ENCODE measurements around the gene IGSF8.

IGSF8 gene

GRCh38 chr1:160120797-160121196 lies 22.4 kb upstream of the IGSF8 start:
- no peak for DNase-seq
- POLR2A ChIA-PET: no interaction called here
- Histone ChIP-seq H3K36me3 (ENCODE audit: control insufficient read depth in 4 of 4, insufficient read depth in 4 of 4, low read length in 3 of 4) (no peaks in the 10 kb centered on the region), H3K4me1 (ENCODE audit: control extremely low read depth in 1 of 4, control insufficient read depth in 4 of 4, insufficient read depth in 4 of 4, low read length in 3 of 4) (peaks cover 0 to 8% (median 0%) of the 10 kb centered on the region in 4 experiments), H3K27me3 (replicated peaks in 2 of 5; ENCODE audit: control insufficient read depth in 4 of 5, insufficient read depth in 5 of 5, low read length in 4 of 5) (no peaks in the 10 kb centered on the region), H3K27ac (ENCODE audit: insufficient read depth in 1 of 2, low read depth in 1 of 2, low read length in 2 of 2, poor library complexity in 1 of 2, severe bottlenecking in 2 of 2) (no peak overlapping the region), H3K4me3 (ENCODE audit: control insufficient read depth in 1 of 7, extremely low read depth in 1 of 7, insufficient read depth in 4 of 7, low read depth in 2 of 7, low read length in 6 of 7) (no peak overlapping the region), H3K9me3 (ENCODE audit: control extremely low read depth in 1 of 5, control insufficient read depth in 4 of 5, insufficient read depth in 2 of 5, low read depth in 1 of 5, low read length in 4 of 5) (no peaks in the 10 kb centered on the region)
- 100% methylated on average over 1 of the region's 5 CpGs for WGBS (ENCODE audit: insufficient coverage)
- CTCF ChIA-PET: interaction anchor here (1.3 kb wide), 1 partner anchor 132 kb away, joined by 3 read pairs; no protein-coding TSS in a partner anchor

DNA sequence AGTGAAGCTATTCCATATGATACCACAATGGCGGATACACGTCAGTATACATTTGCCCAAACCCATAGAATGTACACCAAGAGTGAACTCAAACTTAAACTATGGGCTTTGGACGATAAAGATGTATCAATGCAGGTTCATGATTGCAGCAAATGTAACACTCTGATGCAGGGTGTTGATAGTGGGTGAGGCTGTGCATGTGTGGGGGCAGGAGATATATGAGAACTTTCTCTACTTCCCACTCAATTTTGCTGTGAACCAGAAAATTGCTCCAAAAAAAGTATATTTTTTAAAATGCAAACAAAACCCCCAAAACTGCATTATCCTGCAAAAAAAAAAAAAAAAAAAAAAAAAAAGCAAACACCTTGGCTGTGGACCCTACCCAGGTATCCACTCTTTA lies 20.5 kb upstream of the IGSF8 start:
- Histone ChIP-seq H3K9me3 (ENCODE audit: control extremely low read depth in 1 of 5, control insufficient read depth in 4 of 5, insufficient read depth in 2 of 5, low read depth in 1 of 5, low read length in 4 of 5) (no peaks in the 10 kb centered on the region), H3K27ac (ENCODE audit: insufficient read depth in 1 of 2, low read depth in 1 of 2, low read length in 2 of 2, poor library complexity in 1 of 2, severe bottlenecking in 2 of 2) (no peak overlapping the region), H3K36me3 (ENCODE audit: control insufficient read depth in 4 of 4, insufficient read depth in 4 of 4, low read length in 3 of 4) (no peaks in the 10 kb centered on the region), H3K4me1 (ENCODE audit: control extremely low read depth in 1 of 4, control insufficient read depth in 4 of 4, insufficient read depth in 4 of 4, low read length in 3 of 4) (peaks cover 0 to 8% (median 0%) of the 10 kb centered on the region in 4 experiments), H3K4me3 (ENCODE audit: control insufficient read depth in 1 of 7, extremely low read depth in 1 of 7, insufficient read depth in 4 of 7, low read depth in 2 of 7, low read length in 6 of 7) (no peak overlapping the region), H3K27me3 (replicated peaks in 2 of 5; ENCODE audit: control insufficient read depth in 4 of 5, insufficient read depth in 5 of 5, low read length in 4 of 5) (peaks cover 0 to 2% (median 0%) of the 10 kb centered on the region in 5 experiments)
- DNase-seq: no peak
- CTCF ChIA-PET: no interaction called here
- POLR2A ChIA-PET: interaction anchor here (1.0 kb wide), 1 partner anchor 14 kb away, joined by 3 read pairs; no protein-coding TSS in a partner anchor
- WGBS (ENCODE audit: insufficient coverage): 100% methylated on average over 1 of the region's 3 CpGs

- Histone ChIP-seq H3K27ac (ENCODE audit: insufficient read depth in 1 of 2, low read depth in 1 of 2, low read length in 2 of 2, poor library complexity in 1 of 2, severe bottlenecking in 2 of 2) (no peak overlapping the region), H3K9me3 (ENCODE audit: control extremely low read depth in 1 of 5, control insufficient read depth in 4 of 5, insufficient read depth in 2 of 5, low read depth in 1 of 5, low read length in 4 of 5) (no peaks in the 10 kb centered on the region), H3K4me3 (ENCODE audit: control insufficient read depth in 1 of 7, extremely low read depth in 1 of 7, insufficient read depth in 4 of 7, low read depth in 2 of 7, low read length in 6 of 7) (no peak overlapping the region), H3K36me3 (ENCODE audit: control insufficient read depth in 4 of 4, insufficient read depth in 4 of 4, low read length in 3 of 4) (no peaks in the 10 kb centered on the region), H3K4me1 (ENCODE audit: control extremely low read depth in 1 of 4, control insufficient read depth in 4 of 4, insufficient read depth in 4 of 4, low read length in 3 of 4) (peaks cover 0 to 8% (median 0%) of the 10 kb centered on the region in 4 experiments), H3K27me3 (replicated peaks in 2 of 5; ENCODE audit: control insufficient read depth in 4 of 5, insufficient read depth in 5 of 5, low read length in 4 of 5) (peaks cover 0 to 2% (median 0%) of the 10 kb centered on the region in 5 experiments)
- no peak for DNase-seq
- ChIA-PET POLR2A (interaction anchor here (1.0 kb wide), 1 partner anchor 13 kb away, joined by 3 read pairs; no protein-coding TSS in a partner anchor), CTCF (interaction anchor here (1.0 to 2.1 kb wide), 4 partner anchors 13 to 237 kb away, joined by 3 to 6 read pairs (median 4); no protein-coding TSS in a partner anchor)
- WGBS (ENCODE audit: insufficient coverage): 78% methylated on average over 4 of the region's 8 CpGs
Measured at GRCh38 chr1:160117709-160118183, 19.3 kb upstream of the IGSF8 start.

- DNase-seq: no peak
- POLR2A ChIA-PET: no interaction called here
- no peaks in the 10 kb centered on the region for H3K9me3 ChIP-seq (ENCODE audit: control extremely low read depth in 1 of 5, control insufficient read depth in 4 of 5, insufficient read depth in 2 of 5, low read depth in 1 of 5, low read length in 4 of 5)
- no peak overlapping the region for H3K4me3 ChIP-seq (ENCODE audit: control insufficient read depth in 1 of 7, extremely low read depth in 1 of 7, insufficient read depth in 4 of 7, low read depth in 2 of 7, low read length in 6 of 7)
- no CpG with 5 or more reads among the region's 1 CpG for WGBS (ENCODE audit: insufficient coverage)
- H3K27me3 ChIP-seq (replicated peaks in 2 of 5; ENCODE audit: control insufficient read depth in 4 of 5, insufficient read depth in 5 of 5, low read length in 4 of 5): peaks cover 0 to 2% (median 0%) of the 10 kb centered on the region in 5 experiments
- CTCF ChIA-PET: interaction anchor here (0.8 to 2.1 kb wide), 5 partner anchors 12 to 238 kb away, joined by 3 to 5 read pairs (median 4); no protein-coding TSS in a partner anchor
- H3K36me3 ChIP-seq (ENCODE audit: control insufficient read depth in 4 of 4, insufficient read depth in 4 of 4, low read length in 3 of 4): no peaks in the 10 kb centered on the region
- H3K27ac ChIP-seq (ENCODE audit: insufficient read depth in 1 of 2, low read depth in 1 of 2, low read length in 2 of 2, poor library complexity in 1 of 2, severe bottlenecking in 2 of 2): no peak overlapping the region
- peaks cover 0 to 8% (median 0%) of the 10 kb centered on the region in 4 experiments for H3K4me1 ChIP-seq (ENCODE audit: control extremely low read depth in 1 of 4, control insufficient read depth in 4 of 4, insufficient read depth in 4 of 4, low read length in 3 of 4)
Measured at GRCh38 chr1:160117300-160117699, 18.9 kb upstream of the IGSF8 start.

DNA sequence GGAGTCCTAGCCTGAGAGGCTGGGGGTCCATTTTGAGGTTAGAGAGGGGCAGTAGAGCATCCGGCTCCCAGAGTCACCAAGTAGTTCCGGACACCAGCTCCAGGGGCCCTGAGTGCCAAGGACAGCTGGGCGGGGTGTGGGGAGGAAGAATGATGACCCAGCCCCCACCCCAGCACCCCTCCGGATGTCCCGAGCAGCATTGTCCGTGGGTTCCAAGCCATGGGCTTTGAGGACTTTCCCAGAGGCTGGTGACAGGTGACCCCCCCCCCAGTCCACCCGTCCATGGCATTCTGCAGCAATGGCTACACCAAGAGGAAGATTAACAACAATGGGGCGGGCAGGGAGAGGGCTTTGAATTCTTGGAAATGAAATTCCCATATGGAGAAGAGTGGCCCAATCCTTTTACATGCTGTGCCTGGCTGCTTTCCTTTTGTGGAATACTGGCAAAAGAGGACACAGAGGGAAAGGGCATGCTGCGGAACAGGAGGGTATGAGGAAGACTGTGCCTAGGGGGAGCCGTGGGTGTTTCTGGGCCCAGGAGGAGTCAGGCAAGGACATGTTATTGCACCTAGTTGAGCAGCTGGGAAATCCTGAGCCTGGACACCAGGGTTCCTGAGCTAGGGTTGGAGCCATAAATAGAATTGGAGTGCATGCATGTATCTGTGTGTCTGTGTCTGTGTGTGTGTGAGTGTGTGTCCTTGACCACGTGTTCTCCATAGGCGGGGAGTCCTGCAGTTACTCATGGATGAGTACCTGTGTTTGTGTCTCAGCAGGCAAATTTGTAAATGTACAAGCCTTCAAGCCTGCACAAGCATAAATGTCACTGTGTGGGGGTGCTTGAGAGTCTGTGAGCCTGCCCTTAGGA lies 18.1 kb upstream of the IGSF8 start:
- WGBS (ENCODE audit: insufficient coverage): 84% methylated on average over 10 of the region's 12 CpGs
- no peaks in the 10 kb centered on the region for H3K9me3 ChIP-seq (ENCODE audit: control extremely low read depth in 1 of 5, control insufficient read depth in 4 of 5, insufficient read depth in 2 of 5, low read depth in 1 of 5, low read length in 4 of 5)
- CTCF ChIA-PET: interaction anchor here (0.8 to 2.1 kb wide), 5 partner anchors 11 to 239 kb away, joined by 3 to 5 read pairs (median 4); no protein-coding TSS in a partner anchor
- H3K4me3 ChIP-seq (ENCODE audit: control insufficient read depth in 1 of 7, extremely low read depth in 1 of 7, insufficient read depth in 4 of 7, low read depth in 2 of 7, low read length in 6 of 7): no peak overlapping the region
- no peak for DNase-seq
- H3K36me3 ChIP-seq (ENCODE audit: control insufficient read depth in 4 of 4, insufficient read depth in 4 of 4, low read length in 3 of 4): no peaks in the 10 kb centered on the region
- peaks cover 0 to 2% (median 0%) of the 10 kb centered on the region in 5 experiments for H3K27me3 ChIP-seq (replicated peaks in 2 of 5; ENCODE audit: control insufficient read depth in 4 of 5, insufficient read depth in 5 of 5, low read length in 4 of 5)
- peaks cover 0 to 8% (median 0%) of the 10 kb centered on the region in 4 experiments for H3K4me1 ChIP-seq (ENCODE audit: control extremely low read depth in 1 of 4, control insufficient read depth in 4 of 4, insufficient read depth in 4 of 4, low read length in 3 of 4)
- no peak overlapping the region for H3K27ac ChIP-seq (ENCODE audit: insufficient read depth in 1 of 2, low read depth in 1 of 2, low read length in 2 of 2, poor library complexity in 1 of 2, severe bottlenecking in 2 of 2)
- POLR2A ChIA-PET: no interaction called here

- Histone ChIP-seq H3K9me3 (ENCODE audit: control extremely low read depth in 1 of 5, control insufficient read depth in 4 of 5, insufficient read depth in 2 of 5, low read depth in 1 of 5, low read length in 4 of 5) (no peaks in the 10 kb centered on the region), H3K27ac (ENCODE audit: insufficient read depth in 1 of 2, low read depth in 1 of 2, low read length in 2 of 2, poor library complexity in 1 of 2, severe bottlenecking in 2 of 2) (no peak within 1 kb of the TSS), H3K36me3 (ENCODE audit: control insufficient read depth in 4 of 4, insufficient read depth in 4 of 4, low read length in 3 of 4) (no peaks in the 10 kb centered on the region), H3K27me3 (replicated peaks in 2 of 5; ENCODE audit: control insufficient read depth in 4 of 5, insufficient read depth in 5 of 5, low read length in 4 of 5) (peaks cover 0 to 2% (median 0%) of the 10 kb centered on the region in 5 experiments), H3K4me1 (ENCODE audit: control extremely low read depth in 1 of 4, control insufficient read depth in 4 of 4, insufficient read depth in 4 of 4, low read length in 3 of 4) (peaks cover 0 to 8% (median 0%) of the 10 kb centered on the region in 4 experiments), H3K4me3 (ENCODE audit: control insufficient read depth in 1 of 7, extremely low read depth in 1 of 7, insufficient read depth in 4 of 7, low read depth in 2 of 7, low read length in 6 of 7) (no peak within 1 kb of the TSS)
- CTCF ChIA-PET: no interaction called here
- DNase-seq: no peak
- 74% methylated on average over 12 of the region's 16 CpGs for WGBS (ENCODE audit: insufficient coverage)
- POLR2A ChIA-PET: no interaction called here
Measured at GRCh38 chr1:160115545-160116282, 17.3 kb upstream of the IGSF8 start, which contains the start of gene ATP1A2. TSS of gene ATP1A2 (plus strand) at chr1:160115759. CDS start at chr1:160115862, 103 bp downstream.

Data from common myeloid progenitor, CD34-positive (primary cell).